ENCODE measurements around the gene TNNI3K. TPM values are rescaled to one million over a fixed set of nuclear protein-coding genes. Genes with fewer than 3 reads are reported as not detected.

The TNNI3K gene
- total RNA-seq, 1 donor from 2014 or later, result 84.6 TPM

DNA sequence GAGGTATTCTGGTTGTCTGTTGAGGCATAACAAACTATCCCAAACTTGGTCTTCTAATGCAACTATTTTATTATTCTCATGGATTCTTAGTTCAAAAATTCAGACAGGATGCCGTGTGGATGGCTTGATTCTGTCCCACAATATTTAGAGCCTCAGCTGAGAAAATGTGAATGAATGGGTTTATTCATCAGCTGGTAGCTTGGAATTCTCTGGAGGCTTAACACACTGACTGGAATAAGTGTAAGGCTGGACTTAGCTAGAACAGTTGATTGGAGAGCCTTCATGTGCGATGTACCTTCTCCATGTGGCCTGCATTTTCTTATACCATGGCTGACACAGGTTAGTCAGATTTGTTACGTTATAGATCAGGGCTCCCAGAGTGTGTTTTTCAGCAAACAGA, 30.8 kb downstream of the TNNI3K start:
- intact Hi-C loops (cut with DNase I), result no loop called here
- no peak for ATAC-seq (ENCODE audit: poor library complexity)

DNA sequence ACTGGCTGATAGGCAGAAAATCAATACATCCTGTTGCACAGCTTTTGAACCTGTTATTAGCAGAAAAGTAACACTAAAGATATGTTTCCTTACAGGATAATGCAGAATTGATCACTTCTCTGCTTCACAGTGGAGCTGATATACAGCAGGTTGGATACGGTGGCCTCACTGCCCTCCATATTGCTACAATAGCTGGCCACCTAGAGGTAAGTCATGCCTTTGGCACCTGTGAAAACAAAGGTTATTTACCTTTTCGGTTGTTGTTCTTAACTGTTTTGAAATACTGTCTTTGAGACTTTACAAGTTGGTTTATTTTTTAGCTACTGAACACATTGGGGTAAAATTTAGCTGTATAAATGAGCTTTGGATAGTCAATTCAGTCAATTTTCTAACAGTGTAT, 36.3 kb downstream of the TNNI3K start:
- DNase-seq (no peak), ATAC-seq (ENCODE audit: poor library complexity) (no peak)
- intact Hi-C loops (cut with DNase I), result no loop called here

More for the DNA sequence above, 30.8 kb downstream of the TNNI3K start:
- DNase-seq, result no peak

DNA sequence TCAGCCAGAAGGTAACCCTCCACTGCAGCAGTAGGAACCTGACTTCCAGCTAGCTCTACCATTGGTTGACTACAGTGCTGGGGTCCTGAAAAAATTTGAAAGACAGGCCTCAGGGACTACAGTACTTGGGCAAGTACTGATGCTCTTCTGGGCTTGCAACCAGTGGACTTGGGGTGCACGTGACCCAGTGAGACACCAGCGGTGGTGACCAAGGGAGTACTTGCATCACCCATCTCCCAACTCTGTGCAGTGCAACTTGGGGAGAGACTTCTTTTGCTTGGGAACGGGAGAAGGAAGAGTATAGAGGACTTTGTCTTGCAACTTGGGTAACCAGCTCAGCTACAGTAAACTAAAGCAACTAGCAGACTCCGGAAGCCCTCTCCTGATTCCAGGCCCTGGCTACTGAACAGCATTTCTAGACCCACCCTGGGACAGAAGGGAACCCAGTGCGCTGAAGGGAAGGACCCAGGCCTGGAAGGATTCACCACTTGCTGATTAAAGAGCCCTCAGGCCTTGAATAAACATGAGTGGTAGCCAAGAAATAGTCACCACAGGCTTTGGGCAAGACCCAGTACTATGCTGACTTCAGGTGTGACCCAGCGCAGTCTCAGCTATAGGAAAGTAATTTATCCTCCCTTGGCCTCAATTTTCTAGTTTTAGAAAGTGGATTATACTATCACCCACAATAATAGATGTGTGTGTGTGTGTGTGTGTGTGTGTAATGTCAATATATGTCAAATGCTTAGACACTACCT, 45.6 kb downstream of the TNNI3K start:
- DNase-seq (no peak), ATAC-seq (ENCODE audit: poor library complexity) (no peak)
- intact Hi-C loops (cut with DNase I), result no loop called here

GRCh38 chr1:74286414-74286813, 51.2 kb downstream of the TNNI3K start:
- intact Hi-C loops (cut with DNase I), result no loop called here
- no peak for ATAC-seq (ENCODE audit: poor library complexity)
- DNase-seq, result no peak

GRCh38 chr1:74314438-74314837, 79.3 kb downstream of the TNNI3K start:
- intact Hi-C loops (cut with DNase I), result no loop called here
- ATAC-seq (ENCODE audit: poor library complexity) (no peak), DNase-seq (no peak)

DNA sequence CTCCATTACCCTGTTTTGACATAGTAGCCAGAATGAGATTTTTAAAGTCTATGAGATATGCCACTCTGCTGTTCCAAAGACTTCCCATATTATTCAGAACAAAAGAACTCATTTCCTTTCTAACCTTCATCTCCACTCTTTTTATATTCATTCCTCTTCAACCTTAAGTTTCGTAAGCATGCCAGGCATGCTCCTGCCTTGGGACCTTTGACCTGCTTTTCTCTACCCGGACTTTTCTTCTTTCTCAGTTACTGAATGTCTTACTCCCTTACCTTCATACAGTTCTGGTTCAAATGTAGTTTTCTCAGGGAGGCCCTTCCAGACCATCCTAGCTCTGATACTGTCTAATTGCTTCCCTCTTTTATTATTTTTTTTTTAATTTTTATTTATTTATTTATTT, 81.1 kb downstream of the TNNI3K start:
- ATAC-seq (ENCODE audit: poor library complexity) (no peak), DNase-seq (no peak)
- intact Hi-C loops (cut with DNase I), result no loop called here

GRCh38 chr1:74317663-74318062, 82.5 kb downstream of the TNNI3K start:
- ATAC-seq (ENCODE audit: poor library complexity), result no peak
- intact Hi-C loops (cut with DNase I), result no loop called here
- DNase-seq, result no peak

DNA sequence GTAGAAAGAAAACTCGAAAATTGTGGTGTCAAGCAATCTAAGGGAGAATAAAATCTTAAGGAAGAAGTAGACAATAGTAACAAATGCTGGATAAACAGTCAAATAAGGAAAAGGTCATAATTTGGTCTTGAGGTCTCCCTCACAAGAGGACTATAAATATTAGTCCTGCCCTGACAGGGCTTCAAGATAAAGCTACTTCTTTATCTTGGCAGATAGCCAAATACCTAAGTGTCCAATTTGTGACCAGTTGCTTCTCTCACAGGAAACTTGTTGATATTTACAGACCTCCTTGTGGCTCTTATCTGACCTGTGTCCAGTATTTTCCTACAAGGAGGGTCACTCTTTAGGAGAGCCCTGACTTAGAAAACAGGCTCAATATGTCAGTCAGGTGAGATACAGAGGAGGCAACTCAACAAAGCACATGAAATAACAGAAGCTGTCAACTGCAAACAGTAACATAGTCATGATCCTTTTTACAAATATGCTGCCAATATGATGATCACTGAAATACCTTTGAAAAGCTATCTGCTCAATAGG, 88.8 kb downstream of the TNNI3K start:
- peak; percentile 61 for ATAC-seq (ENCODE audit: poor library complexity)
- intact Hi-C loops (cut with DNase I), result no loop called here
- no peak for DNase-seq

GRCh38 chr1:74324684-74325448, 89.7 kb downstream of the TNNI3K start:
- DNase-seq, result no peak
- intact Hi-C loops (cut with DNase I), result no loop called here
- peak; percentile 13 for ATAC-seq (ENCODE audit: poor library complexity)

GRCh38 chr1:74328851-74329250, 93.7 kb downstream of the TNNI3K start:
- intact Hi-C loops (cut with DNase I), result no loop called here
- no peak for ATAC-seq (ENCODE audit: poor library complexity)
- no peak for DNase-seq

DNA sequence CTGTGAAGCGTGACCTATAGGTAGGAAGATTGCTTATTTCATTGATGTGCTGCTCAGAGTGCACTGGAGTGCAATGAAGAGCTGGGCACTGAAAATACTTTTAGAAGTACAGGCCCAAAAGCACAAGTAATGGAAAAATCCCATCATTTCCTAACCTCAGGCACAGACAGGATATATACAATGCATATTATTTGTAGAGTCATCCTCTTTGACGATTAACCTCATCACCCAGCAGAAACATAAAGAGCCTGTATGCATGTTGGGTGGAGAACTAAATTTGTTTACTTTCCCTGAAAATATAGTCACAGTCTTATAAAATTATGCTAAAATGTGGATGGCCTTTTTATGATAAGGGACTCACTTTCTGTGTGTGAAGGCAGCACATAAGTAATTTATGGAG, 98.1 kb downstream of the TNNI3K start:
- DNase-seq, result no peak
- ATAC-seq (ENCODE audit: poor library complexity), result peak; percentile 10
- intact Hi-C loops (cut with DNase I), result no loop called here

GRCh38 chr1:74334147-74334546, 99.0 kb downstream of the TNNI3K start:
- DNase-seq (no peak), ATAC-seq (ENCODE audit: poor library complexity) (no peak)
- intact Hi-C loops (cut with DNase I), result no loop called here

DNA sequence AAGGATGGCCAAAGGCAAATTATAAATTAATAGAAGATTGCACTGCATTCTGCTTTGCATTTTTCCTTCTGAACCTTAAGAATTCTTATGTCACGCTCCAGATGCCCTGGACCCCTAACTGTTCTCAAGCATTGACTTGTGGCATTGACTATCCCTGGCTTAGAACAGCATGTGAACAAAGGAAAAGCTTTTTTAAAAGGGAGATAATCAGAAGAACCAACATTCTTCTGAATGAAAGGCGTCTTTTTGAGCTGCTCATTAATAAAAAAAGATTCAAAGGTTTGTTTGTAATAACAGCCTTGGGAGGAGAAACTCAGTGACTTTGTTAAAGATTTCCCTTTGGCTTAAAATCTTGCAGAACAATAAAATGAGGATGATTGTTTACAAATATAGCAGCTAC, 105.5 kb downstream of the TNNI3K start:
- ATAC-seq (ENCODE audit: poor library complexity) (no peak), DNase-seq (no peak)
- intact Hi-C loops (cut with DNase I), result loop anchor here (5.0 kb wide), 1 partner anchor 52 kb away; no protein-coding TSS in a partner anchor

DNA sequence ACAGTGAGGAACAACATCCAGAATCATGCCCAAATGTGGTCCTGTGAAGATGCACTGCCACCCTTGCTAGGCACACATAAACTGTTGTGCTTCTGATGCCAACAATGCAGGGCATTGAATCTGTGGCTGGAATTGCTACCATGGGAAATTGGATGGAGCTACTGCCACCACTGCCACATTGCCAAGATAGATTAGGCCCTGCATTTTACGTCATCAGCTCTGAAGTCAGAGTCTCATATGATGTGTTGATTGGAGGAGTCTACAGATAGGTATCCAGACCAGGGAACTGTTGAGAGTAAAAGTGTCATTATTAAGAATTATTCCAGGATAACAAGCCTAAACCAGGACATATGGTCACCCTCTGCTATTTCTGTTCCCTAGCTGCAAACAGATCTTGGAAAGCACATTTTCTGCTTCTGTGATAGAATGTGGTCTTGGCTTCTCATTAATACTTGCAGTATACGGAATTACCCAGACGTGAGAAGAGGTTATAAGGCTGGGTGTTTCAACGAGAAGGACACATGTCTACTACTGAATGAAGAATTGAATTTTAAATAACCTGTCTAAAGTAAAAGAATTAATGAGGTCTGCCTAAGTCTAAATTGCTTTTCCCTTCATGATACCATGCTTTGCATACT, 106.6 kb downstream of the TNNI3K start:
- ATAC-seq (ENCODE audit: poor library complexity), result peak; percentile 87
- intact Hi-C loops (cut with DNase I), result loop anchor here (5.0 kb wide), 1 partner anchor 50 kb away; no protein-coding TSS in a partner anchor

DNA sequence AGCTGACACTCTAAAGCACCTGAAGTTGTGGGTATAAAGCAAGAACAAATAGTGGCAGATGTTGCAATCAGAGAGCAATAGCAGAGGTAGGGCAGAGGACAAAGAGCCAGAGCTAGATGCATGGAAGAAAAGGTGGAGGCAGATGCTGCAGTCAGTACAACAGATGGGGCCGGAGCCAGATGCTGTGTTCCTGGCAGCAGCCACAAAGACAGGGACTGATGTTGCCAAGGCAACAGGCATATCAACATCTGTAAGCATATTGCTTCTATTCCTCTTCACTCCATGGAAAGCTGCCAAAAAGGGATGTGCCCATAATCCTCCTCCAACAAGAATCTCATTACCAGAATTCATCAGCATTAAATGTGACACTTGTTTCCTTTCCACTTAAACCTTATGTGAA, 108.0 kb downstream of the TNNI3K start:
- intact Hi-C loops (cut with DNase I), result loop anchor here (5.0 kb wide), 1 partner anchor 49 kb away; no protein-coding TSS in a partner anchor
- ATAC-seq (ENCODE audit: poor library complexity), result peak; percentile 32
- peak; percentile 44 for DNase-seq

More for the DNA sequence above, 106.6 kb downstream of the TNNI3K start:
- DNase-seq, result no peak

DNA sequence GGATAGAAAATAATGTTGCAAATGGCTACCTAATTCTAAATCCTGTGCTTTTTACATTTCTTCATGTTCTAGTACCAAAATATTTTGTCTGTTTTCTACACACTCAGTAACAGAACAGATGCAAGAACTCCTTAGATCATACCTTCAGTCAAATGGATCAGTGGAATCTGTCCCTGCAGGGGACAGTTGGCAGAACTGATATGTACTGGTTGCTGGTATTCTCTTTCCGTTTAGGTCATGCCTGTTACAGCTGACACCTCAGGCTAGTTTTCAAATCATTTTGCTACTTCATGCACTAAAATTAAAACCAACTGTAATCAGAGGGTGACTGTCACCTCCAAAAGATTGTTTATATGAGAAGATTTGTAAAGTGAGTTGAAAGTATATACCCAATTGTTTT, 109.2 kb downstream of the TNNI3K start:
- no peak for ATAC-seq (ENCODE audit: poor library complexity)
- intact Hi-C loops (cut with DNase I), result loop anchor here (5.0 kb wide), 1 partner anchor 48 kb away; no protein-coding TSS in a partner anchor
- DNase-seq, result no peak

GRCh38 chr1:74356493-74356892, 121.3 kb downstream of the TNNI3K start:
- intact Hi-C loops (cut with DNase I), result no loop called here
- ATAC-seq (ENCODE audit: poor library complexity), result no peak
- DNase-seq, result no peak

DNA sequence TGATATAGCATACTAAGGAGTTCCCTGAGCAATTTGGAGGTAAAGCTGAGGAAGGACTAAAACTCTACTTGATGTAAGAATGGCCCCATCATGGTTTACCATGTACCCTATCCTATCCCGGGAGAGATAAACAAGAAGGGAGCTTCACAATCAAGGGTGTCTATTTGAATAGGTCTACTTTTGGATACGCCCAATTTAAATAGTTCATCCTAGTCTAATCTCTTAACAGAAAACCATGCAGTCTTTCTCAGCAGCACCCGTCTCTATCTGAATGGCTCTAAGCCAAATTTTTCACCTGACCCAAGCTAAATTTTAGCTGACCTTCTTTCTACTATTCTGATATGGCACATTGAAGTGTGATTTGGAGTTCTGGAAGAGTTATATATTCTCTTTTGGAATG, 122.0 kb downstream of the TNNI3K start:
- intact Hi-C loops (cut with DNase I), result no loop called here
- DNase-seq (no peak), ATAC-seq (ENCODE audit: poor library complexity) (peak; percentile 71)

DNA sequence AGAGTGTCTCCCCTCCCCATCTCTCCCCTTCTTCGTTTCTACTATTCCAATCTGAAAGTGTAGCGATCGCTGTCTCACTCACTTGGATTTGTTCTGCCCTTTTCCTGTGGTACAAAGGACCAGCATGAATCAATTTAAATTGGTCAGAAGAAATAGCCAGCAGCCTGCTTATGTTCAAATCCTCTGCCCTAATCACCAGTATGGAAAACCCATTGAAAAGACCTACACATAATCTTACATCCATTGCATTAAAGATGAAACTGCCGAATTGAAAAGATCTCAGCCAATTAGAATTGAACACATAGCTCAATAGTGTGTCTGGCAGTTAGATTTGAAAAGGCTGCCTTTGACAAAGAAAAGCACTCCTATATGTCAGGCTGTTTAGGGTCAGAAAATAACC, 122.6 kb downstream of the TNNI3K start:
- no peak for DNase-seq
- intact Hi-C loops (cut with DNase I), result no loop called here
- no peak for ATAC-seq (ENCODE audit: poor library complexity)

All from Right ventricle myocardium superior (tissue), 1 donor.